ENCODE results near the gene CYP2J2. TPM values are rescaled to one million over a fixed set of nuclear protein-coding genes. Genes with fewer than 3 reads are reported as not detected.

Gene CYP2J2
- total and polyA plus RNA-seq, 11 donors: 45.6 to 208 (median 101) TPM

GRCh38 chr1:59879996-59880505 lies 46.5 kb downstream of the CYP2J2 start:
- intact Hi-C loops (cut with DNase I): loop anchor here (1.0 to 2.0 kb wide), 2 partner anchors 67 kb away; no protein-coding TSS in a partner anchor
- 24 to 35% (median 27%) methylated on average over 3 of the region's 3 CpGs for WGBS, 4 donors
- Histone ChIP-seq H3K9me3 (peaks cover 0 to 22% (median 11%) of the 10 kb centered on the region in 12 donors), H3K27ac (no peak overlapping the region), H3K4me3 (no peak overlapping the region), H3K36me3 (no peaks in the 10 kb centered on the region), H3K27me3 (no peaks in the 10 kb centered on the region), H3K4me1 (peaks cover 0 to 6% (median 0%) of the 10 kb centered on the region in 12 donors)
- peak in 1 of 4 donors; percentile 21 for ATAC-seq
- DNase-seq: no peak
- TF ChIP-seq POLR2A (IDR thresholded peaks at IDR 0.05) (no peak), CTCF (IDR thresholded peaks at IDR 0.05) (no peak)

- DNase-seq: peak in 4 of 5 donors; percentile 41 to 78 (median 56)
- intact Hi-C loops (cut with DNase I): loop anchor here in 6 of 10 donors (1.0 to 2.0 kb wide), 2 partner anchors 67 to 68 kb away; no protein-coding TSS in a partner anchor
- TF ChIP-seq CTCF (IDR thresholded peaks at IDR 0.05) (peak; percentile 30 to 61 (median 50)), POLR2A (IDR thresholded peaks at IDR 0.05) (no peak)
- H3K36me3 ChIP-seq: no peaks in the 10 kb centered on the region
- peak; percentile 67 to 93 (median 88) for ATAC-seq
- H3K27ac ChIP-seq: no peak overlapping the region
- H3K27me3 ChIP-seq: no peaks in the 10 kb centered on the region
- WGBS, 4 donors: 19 to 25% (median 21%) methylated on average over 5 of the region's 5 CpGs
- no peak overlapping the region for H3K4me3 ChIP-seq
- peaks cover 0 to 22% (median 11%) of the 10 kb centered on the region in 12 donors for H3K9me3 ChIP-seq
- H3K4me1 ChIP-seq: peaks cover 0 to 5% (median 0%) of the 10 kb centered on the region in 12 donors
These were observed 47.0 kb downstream of the CYP2J2 start for GRCh38 chr1:59879574-59879973.

GRCh38 chr1:59878370-59878769 lies 48.2 kb downstream of the CYP2J2 start:
- H3K27me3 ChIP-seq: no peaks in the 10 kb centered on the region
- intact Hi-C loops (cut with DNase I): loop anchor here in 2 of 10 donors (2.0 kb wide), 1 partner anchor 68 kb away; no protein-coding TSS in a partner anchor
- no peak overlapping the region for H3K4me3 ChIP-seq
- TF ChIP-seq POLR2A (IDR thresholded peaks at IDR 0.05) (no peak), CTCF (IDR thresholded peaks at IDR 0.05) (no peak)
- ATAC-seq: no peak
- no peaks in the 10 kb centered on the region for H3K36me3 ChIP-seq
- peaks cover 0 to 22% (median 11%) of the 10 kb centered on the region in 12 donors for H3K9me3 ChIP-seq
- H3K27ac ChIP-seq: no peak overlapping the region
- H3K4me1 ChIP-seq: peaks cover 0 to 5% (median 0%) of the 10 kb centered on the region in 12 donors
- DNase-seq: no peak
- 85 to 89% (median 87%) methylated on average over 3 of the region's 3 CpGs for WGBS, 4 donors

GRCh38 chr1:59877108-59877682 lies 49.4 kb downstream of the CYP2J2 start:
- intact Hi-C loops (cut with DNase I): no loop called here
- H3K4me1 ChIP-seq: peaks cover 0 to 5% (median 0%) of the 10 kb centered on the region in 12 donors
- no peak for TF ChIP-seq POLR2A (IDR thresholded peaks at IDR 0.05)
- TF ChIP-seq CTCF (IDR thresholded peaks at IDR 0.05): no peak
- H3K36me3 ChIP-seq: no peaks in the 10 kb centered on the region
- peaks cover 0 to 22% (median 11%) of the 10 kb centered on the region in 12 donors for H3K9me3 ChIP-seq
- ATAC-seq (no peak), DNase-seq (no peak)
- H3K27ac ChIP-seq: no peak overlapping the region
- 85 to 94% (median 89%) methylated on average over 2 of the region's 2 CpGs for WGBS, 4 donors
- no peaks in the 10 kb centered on the region for H3K27me3 ChIP-seq
- H3K4me3 ChIP-seq: no peak overlapping the region

Data from heart left ventricle (tissue), 16 donors.